GM12875 (cell line): ENCODE data around the gene SPRY1.

Source experiments
- H3K4me3 ChIP-seq: one replicate; pipeline ENCODE4 v1.5.1; 2011; ENCODE audit warnings: low read depth, low read length, control low read depth
- CTCF ChIP-seq: IDR thresholded peaks from 2 replicates; pipeline ENCODE4 v1.5.1; 2011; ENCODE audit warnings: low read depth, mild to moderate bottlenecking, control low read depth, inconsistent platforms, low read length, moderate library complexity, borderline replicate concordance; ENCODE audit not compliant: insufficient read depth

SPRY1 gene

GRCh38 chr4:123393721-123394120 lies 2.9 kb upstream of the SPRY1 start:
- no peak overlapping the region for H3K4me3 ChIP-seq
- TF ChIP-seq CTCF, result no peak

- H3K4me3 ChIP-seq, result peak overlapping the region; percentile 67
- TF ChIP-seq CTCF, result no peak
These were observed 810 bp downstream of the SPRY1 start for GRCh38 chr4:123397144-123398065.

GRCh38 chr4:123398066-123398852 lies 1.7 kb downstream of the SPRY1 start:
- peak; percentile 69 for TF ChIP-seq CTCF
- peak overlapping the region; percentile 67 for H3K4me3 ChIP-seq

- H3K4me3 ChIP-seq, result peak overlapping the region; percentile 67
- TF ChIP-seq CTCF, result no peak
These were observed 2.4 kb downstream of the SPRY1 start for GRCh38 chr4:123398853-123399626.

- peak overlapping the region; percentile 67 for H3K4me3 ChIP-seq
- TF ChIP-seq CTCF, result no peak
These were observed 3.2 kb downstream of the SPRY1 start for GRCh38 chr4:123399627-123400358.
